Activated CD4-positive, CD25-positive, alpha-beta regulatory T cell treated with anti-CD3 and anti-CD28 coated beads, Interleukin-2, amount 50 U/mL, for 16 hours (primary cell): Measurements from ENCODE around the gene WHRN.

Source experiments
- DNase-seq: peaks from one replicate; pipeline ENCODE4 v3.0.0-alpha.2; 2020; ENCODE audit warnings: low read depth, low spot score

WHRN gene

DNA sequence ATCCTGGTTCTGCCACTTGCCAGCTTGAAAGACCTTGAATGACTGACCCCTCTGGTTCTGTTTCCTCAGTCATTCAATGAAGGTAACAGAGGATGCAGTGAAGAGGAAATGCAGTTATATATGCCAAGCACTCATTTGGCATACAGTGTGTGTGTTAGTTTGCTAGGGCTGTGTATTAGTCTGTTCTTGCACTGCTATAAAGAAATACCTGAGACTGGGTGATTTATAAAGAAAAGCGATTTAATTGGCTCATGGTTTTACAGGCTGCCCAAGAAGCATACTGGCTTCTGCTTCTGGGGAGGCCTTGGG lies 8.6 kb upstream of the WHRN start:
- no peak for DNase-seq

DNA sequence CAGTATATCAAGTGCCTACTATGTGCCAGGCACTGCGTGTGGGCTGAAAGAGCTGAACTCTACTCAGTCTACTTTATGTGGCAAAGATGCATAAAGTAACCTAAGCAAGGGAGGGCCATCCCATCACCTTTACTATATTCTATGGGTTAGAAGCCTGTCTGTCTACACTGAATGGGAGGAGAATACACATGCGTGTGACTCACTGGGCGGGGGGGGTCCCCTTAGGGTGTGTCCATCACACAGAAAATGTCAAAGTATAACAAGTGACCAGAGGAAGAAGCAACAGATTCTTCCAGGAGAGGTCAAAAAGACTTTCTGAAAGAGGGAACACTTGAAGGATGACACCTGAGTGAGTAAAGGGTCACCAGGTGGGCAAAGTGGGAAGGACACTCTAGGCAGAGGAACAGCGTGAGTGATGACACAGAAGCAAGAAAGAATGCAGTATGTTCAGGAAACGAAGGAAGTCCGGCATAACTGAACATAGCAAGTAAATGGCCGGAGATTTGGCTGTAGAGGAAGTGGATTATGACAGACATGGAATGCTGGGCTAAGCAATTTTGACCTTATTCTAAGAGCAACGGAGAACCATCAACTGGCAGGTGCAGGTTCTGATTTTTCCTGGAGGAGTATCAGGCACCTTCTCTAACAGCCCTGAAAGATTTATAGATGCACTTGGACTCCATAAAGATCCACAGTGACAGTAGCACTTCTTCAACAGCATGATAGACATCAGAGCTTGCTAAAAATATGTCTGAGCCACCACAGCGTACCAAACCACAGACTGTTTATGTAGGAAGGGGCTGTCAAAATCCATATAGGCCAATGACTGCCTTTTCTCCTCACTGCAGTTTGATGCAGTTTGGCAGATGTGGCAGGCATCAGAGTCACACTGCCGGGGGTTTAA lies 8.0 kb upstream of the WHRN start:
- no peak for DNase-seq

GRCh38 chr9:114511978-114512874 lies 7.0 kb upstream of the WHRN start:
- no peak for DNase-seq

- DNase-seq = no peak
Observed at GRCh38 chr9:114507726-114508125, 2.5 kb upstream of the WHRN start.

GRCh38 chr9:114506082-114506390 lies 763 bp upstream of the WHRN start:
- no peak for DNase-seq

DNA sequence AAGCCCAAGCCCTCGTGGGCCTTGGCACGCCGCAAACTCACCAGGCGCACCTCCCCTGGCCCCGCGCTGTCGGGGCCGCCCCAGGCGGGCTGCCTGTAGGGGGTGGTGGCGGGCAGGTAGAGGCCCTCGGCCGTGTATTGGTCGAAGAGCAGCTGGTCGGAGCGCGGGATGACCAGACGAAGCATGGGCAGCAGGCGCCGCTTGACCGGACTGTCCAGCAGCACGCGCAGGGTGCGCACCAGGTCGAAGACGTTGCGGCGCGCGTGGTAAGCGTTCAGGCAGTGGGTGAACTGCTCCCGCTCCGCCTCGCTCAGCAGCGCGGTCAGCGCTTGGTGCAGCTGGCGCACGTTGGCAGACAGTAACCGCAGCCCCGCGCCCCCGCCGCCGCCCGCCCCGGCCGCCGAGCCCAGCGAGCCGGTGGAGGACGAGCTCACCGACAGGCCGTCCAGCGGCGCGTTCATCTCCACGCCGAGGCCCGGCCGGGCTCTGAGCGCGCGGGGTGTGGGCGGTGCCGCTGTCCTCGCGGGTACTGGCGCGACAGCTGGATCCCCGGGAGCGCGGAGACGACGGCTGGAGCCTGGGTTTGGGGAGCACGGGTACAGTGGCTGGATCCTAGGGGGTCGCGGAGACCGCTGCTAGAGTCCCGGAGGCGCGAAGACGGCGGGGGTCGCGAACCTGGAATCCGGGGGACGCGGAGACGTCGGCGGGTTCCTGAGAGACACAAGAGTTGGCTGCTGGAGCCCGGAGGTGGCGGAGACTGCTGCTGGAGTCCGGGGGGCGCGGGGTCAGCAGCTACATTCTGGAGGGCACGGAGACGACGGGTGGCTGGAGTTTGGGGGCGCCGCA lies 709 bp downstream of the WHRN start:
- no peak for DNase-seq

GRCh38 chr9:114503522-114504340 lies 1.5 kb downstream of the WHRN start:
- DNase-seq = no peak

DNA sequence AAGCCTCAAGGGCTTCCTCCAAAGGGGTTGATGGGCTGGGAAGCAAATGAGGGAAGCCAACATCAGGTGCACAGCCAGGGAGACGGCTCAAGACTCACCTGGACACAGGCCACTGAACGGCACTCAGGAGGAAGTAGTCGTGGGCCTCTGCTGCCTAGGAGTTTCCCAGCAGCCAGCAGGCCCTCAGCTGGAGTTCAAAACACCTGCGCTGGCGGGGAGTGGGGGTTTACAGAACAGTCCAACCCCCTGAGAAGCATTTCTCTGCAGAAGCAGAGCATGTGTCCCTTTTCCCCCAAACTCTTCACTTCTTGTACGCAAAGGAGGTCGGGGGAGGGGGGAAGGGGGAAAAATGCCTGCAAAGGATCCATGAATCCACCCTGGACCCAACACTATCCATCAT lies 2.3 kb downstream of the WHRN start:
- no peak for DNase-seq

- no peak for DNase-seq
Observed at GRCh38 chr9:114501796-114502682, 3.2 kb downstream of the WHRN start.

DNA sequence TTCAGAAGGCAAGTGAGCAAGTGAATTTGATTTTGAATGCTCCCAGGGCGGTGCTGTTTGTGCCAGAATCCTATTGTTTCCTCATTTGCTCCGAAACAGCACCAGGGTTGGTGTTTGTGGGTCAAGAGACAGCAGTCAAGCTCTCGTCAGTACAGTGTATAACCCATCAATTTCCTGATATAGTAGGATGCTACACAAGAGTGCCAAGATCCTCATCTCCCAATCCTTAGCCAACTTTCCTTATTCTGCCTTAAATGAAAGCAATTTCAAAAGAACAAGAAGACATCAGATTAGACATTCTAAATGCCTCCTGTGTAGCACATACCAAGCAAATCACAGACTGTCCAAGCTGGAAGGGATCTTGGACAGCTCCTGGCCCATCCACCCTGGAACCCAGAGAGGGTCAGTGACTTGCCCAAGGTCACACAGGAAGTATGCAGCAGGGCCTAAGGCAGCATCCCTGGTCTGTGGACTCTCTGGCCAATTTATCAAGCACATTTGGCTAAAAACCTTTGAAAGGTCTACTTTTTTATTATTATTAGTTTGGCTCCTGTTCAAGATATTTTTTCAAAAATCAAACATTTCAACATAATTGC lies 4.5 kb downstream of the WHRN start:
- no peak for DNase-seq

DNA sequence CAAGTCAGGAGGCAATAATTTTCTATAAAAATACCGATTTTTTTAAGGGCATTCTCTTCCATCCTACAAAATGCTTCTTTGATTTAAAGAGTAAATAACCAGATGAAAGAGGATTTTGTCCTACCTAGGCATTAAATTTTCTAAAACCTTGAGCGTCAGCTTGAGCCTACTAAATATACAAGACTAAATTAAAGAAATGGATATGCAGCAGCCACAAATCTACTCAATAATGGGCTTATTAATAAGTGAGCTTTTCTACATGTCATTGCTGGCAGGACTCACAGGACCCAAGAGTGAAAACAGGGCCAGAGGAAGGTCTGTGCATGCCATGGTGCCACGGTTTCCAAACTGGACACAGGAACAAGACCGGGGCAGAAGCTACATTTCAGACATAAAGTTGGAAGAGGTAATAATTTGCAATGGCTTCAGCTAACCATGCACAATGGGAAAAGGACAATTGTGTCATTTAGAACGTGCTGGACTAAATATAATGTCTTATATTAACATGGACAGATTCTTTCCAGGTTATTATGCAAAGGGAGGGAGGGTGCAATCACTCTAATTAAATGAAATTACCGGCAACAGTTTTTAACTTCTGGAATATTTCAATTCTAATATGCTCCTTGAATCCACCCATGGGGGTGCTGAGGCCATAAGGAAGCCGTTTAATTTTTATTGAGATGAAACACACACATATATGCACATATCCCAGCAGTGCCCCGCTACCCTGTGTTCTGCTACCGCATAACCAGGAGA lies 5.2 kb downstream of the WHRN start:
- DNase-seq = no peak

- no peak for DNase-seq
Observed at GRCh38 chr9:114499528-114499927, 5.7 kb downstream of the WHRN start.

DNA sequence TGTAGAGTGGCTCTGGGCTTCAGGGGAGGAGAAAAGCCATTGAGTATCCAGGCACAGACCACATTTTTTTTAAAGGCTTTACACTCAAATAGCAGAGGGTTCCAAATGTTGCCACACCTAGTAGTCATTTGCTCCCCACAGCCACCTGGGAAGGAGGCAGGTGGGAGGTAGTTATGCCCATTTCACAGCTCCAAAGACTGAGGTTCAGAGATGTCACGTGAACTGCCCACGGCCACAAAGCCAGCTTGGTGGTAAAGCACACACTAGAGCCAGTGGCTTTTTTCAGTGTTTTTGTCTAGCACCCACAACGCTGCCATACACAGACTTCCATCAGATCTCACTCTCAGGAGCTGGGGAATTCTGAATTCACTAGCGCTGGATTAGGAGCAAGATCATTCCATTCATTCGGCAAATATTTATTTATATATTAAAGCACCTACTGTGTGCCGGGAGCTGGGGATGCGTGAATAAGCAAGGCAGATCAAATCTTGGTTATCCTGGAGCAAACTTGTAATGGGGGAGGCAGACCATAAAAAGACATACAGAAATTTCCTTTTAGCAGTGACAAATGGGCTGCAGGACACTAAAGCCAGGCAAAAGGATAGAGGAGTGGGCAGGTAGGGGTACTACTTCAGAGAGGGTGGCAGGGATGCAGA lies 7.4 kb downstream of the WHRN start:
- no peak for DNase-seq

DNA sequence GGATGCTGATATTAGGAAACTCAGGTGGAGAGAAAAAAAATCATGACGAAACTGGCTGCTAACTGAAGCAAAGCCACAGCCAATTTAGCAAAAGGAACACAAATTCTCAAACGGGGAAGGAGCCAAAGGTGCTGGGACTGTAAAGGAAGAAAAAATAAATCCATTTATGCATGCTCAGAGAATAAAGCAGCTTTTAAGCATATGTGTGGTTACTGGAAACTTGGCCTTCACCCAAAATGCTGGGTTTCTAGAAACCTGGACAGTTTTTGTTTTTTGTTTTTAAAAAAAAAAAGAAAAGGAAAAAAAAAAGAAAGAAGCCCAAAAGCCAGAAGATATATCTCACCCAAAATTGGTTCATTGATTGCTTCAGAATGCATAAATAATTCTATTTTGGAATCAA lies 8.0 kb downstream of the WHRN start:
- DNase-seq = no peak

- DNase-seq = no peak
Observed at GRCh38 chr9:114496011-114496410, 9.3 kb downstream of the WHRN start.

DNA sequence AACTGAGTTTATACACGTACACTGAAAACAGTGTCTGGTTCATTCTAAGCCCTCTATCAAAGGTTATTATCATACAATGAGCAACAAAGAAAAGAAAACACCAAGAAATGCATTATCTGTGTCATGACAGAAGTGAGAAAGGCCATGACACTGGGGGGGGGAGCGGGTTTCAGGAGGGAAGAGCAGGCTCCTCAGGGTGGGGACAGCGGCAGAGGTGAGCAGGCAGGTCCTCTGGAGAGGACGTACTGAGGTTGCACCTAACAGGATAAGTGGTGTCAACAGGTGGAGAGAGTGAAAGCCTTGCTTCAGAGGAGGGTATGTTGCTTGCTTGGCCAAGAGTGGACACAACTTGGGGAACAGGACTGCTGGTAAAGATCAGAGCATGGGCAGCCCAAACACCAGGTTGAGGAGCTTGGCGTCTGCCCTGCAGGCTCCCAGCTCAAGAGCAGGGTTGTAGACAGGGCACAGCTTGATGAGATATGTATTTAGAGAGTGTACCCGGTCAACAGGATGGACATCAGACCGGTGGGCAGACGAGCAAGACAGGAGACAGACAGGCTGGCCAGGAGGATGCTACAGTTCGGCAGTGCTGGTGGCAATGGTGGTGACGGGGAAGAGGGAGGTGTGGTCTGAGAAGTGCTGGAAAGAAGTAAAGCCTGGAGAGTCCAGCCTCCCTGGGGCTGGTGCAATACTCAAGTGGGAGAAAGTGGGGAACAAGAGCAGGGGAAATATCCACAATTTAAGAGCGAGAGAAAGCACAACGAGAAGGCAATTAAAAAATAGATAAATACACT lies 10.3 kb downstream of the WHRN start:
- no peak for DNase-seq

- DNase-seq = no peak
Observed at GRCh38 chr9:114493521-114494184, 11.6 kb downstream of the WHRN start.
